KBM-7 (cell line): ENCODE measurements around the gene BCAN.
"Not testable (repeated sequence)": the region's sequence is repeated elsewhere in the genome, so short reads cannot be mapped to it uniquely, and the experiment has no call there.

Experiments
- DNase-seq: peaks from one replicate; pipeline ENCODE4 v3.0.0-alpha.2; 2015
- in situ Hi-C: fragments of 300-500 bp; cut with MboI; formaldehyde crosslinking; loops from 2 replicates; pipeline ENCODE4 v1.14.3; 2020; ENCODE audit warnings: low sequenced_read_pairs, low pct_unique_long_range_greater_than_20kb, mixed read lengths

Gene BCAN

GRCh38 chr1:156641761-156642264, at the start of gene BCAN:
TSS of gene BCAN (plus strand) at chr1:156642117. CDS start at chr1:156646055, 3,938 bp downstream.
- no peak for DNase-seq
- in situ Hi-C loops, result no loop called here

- DNase-seq, result no peak
- in situ Hi-C loops, result loop anchor here (10.0 kb wide), 1 partner anchor 128 kb away; no protein-coding TSS in a partner anchor
Observed at GRCh38 chr1:156592158-156592909, 49.6 kb upstream of the BCAN start.

GRCh38 chr1:156592910-156593660, 48.8 kb upstream of the BCAN start:
- no peak for DNase-seq
- in situ Hi-C loops, result loop anchor here (10.0 kb wide), 1 partner anchor 128 kb away; no protein-coding TSS in a partner anchor

GRCh38 chr1:156593661-156593989, 48.3 kb upstream of the BCAN start:
- no peak for DNase-seq
- in situ Hi-C loops, result loop anchor here (10.0 kb wide), 1 partner anchor 129 kb away; no protein-coding TSS in a partner anchor

GRCh38 chr1:156594190-156594589, 47.7 kb upstream of the BCAN start:
- in situ Hi-C loops, result loop anchor here (10.0 kb wide), 1 partner anchor 129 kb away; no protein-coding TSS in a partner anchor
- DNase-seq, result no peak

GRCh38 chr1:156595016-156595415, 46.9 kb upstream of the BCAN start:
- DNase-seq, result no peak
- in situ Hi-C loops, result loop anchor here (10.0 kb wide), 1 partner anchor 130 kb away; no protein-coding TSS in a partner anchor

GRCh38 chr1:156596426-156596825, 45.5 kb upstream of the BCAN start:
- in situ Hi-C loops, result loop anchor here (10.0 kb wide), 1 partner anchor 132 kb away; no protein-coding TSS in a partner anchor
- DNase-seq, result no peak

GRCh38 chr1:156598125-156598524, 43.8 kb upstream of the BCAN start:
- no peak for DNase-seq
- in situ Hi-C loops, result loop anchor here (10.0 kb wide), 1 partner anchor 133 kb away; no protein-coding TSS in a partner anchor

- in situ Hi-C loops, result loop anchor here (10.0 kb wide), 1 partner anchor 134 kb away; no protein-coding TSS in a partner anchor
- no peak for DNase-seq
Observed at GRCh38 chr1:156598731-156599432, 43.0 kb upstream of the BCAN start.

GRCh38 chr1:156599811-156600210, 42.1 kb upstream of the BCAN start:
- peak; percentile 83 for DNase-seq
- in situ Hi-C loops, result loop anchor here (10.0 kb wide), 1 partner anchor 135 kb away; no protein-coding TSS in a partner anchor

- in situ Hi-C loops, result no loop called here
- no peak for DNase-seq
Observed at GRCh38 chr1:156600733-156601121, 41.2 kb upstream of the BCAN start.

- in situ Hi-C loops, result no loop called here
- DNase-seq, result peak; percentile 87
Observed at GRCh38 chr1:156601122-156601830, 40.6 kb upstream of the BCAN start, which contains the start of gene GPATCH4. TSS of gene GPATCH4 (minus strand) at chr1:156601479.

- no peak for DNase-seq
- in situ Hi-C loops, result no loop called here
Observed at GRCh38 chr1:156601892-156602291, 40.0 kb upstream of the BCAN start.

GRCh38 chr1:156602557-156602993, 39.3 kb upstream of the BCAN start:
- DNase-seq, result peak; percentile 52
- in situ Hi-C loops, result no loop called here

- in situ Hi-C loops, DNase-seq: not testable (repeated sequence)
Observed at GRCh38 chr1:156607344-156607743, 34.6 kb upstream of the BCAN start.

- DNase-seq, result peak; percentile 79
- in situ Hi-C loops, result no loop called here
Observed at GRCh38 chr1:156608036-156608674, 33.8 kb upstream of the BCAN start.

GRCh38 chr1:156608981-156609380, 32.9 kb upstream of the BCAN start:
- DNase-seq, result peak; percentile 48
- in situ Hi-C loops, result no loop called here

- DNase-seq, in situ Hi-C loops: not testable (repeated sequence)
Observed at GRCh38 chr1:156610072-156610471, 31.8 kb upstream of the BCAN start.
